GM12891 (cell line): ENCODE data around the gene IGF1R.

Experiments
- PAX5 ChIP-seq: IDR thresholded peaks from 2 replicates; pipeline ENCODE4 v1.6.1; 2011; ENCODE audit warnings: low read length, moderate library complexity, mild to moderate bottlenecking; ENCODE audit not compliant: insufficient read depth, severe bottlenecking
- POLR2A ChIP-seq: IDR thresholded peaks from 2 replicates; pipeline ENCODE4 v1.6.1; 2011; ENCODE audit warnings: low read depth, low read length, control low read depth
- POLR2AphosphoS5 ChIP-seq: IDR thresholded peaks from 2 replicates; pipeline ENCODE4 v1.6.1; 2011; ENCODE audit warnings: low read depth, low read length, control low read depth
- POU2F2 ChIP-seq: IDR thresholded peaks from 2 replicates; pipeline ENCODE4 v1.6.1; 2011; ENCODE audit warnings: low read depth, mild to moderate bottlenecking, control low read depth, low read length, moderate library complexity
- TAF1 ChIP-seq: IDR thresholded peaks from 2 replicates; pipeline ENCODE4 v1.6.1; 2011; ENCODE audit warnings: low read depth, low read length, control low read depth

DNA sequence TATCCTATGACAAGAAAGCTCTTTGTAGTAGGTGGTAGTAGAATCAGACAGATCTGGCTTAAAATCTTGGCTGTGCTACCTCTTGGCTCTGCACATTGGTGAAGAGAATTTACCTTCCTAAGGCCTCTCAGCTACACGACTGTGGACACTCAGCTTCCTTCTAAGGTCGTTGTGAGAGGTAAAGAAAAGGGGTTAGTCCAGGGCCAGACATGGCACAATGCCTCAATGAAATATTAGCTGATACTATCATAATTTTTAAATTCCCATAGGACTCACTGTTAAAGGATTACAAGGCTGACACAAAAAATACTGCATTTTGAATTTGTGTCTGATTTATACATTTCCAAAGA is 80.4 kb downstream of the IGF1R start:
- TF ChIP-seq TAF1 = no peak
- no peak for TF ChIP-seq POLR2A
- no peak for TF ChIP-seq POLR2AphosphoS5
- TF ChIP-seq POU2F2 = no peak
- TF ChIP-seq PAX5 = no peak
